Measurements from ENCODE around the gene DUSP18.

- peak; percentile 44 for TF ChIP-seq CTCF (IDR thresholded peaks at IDR 0.05)
- TF ChIP-seq JUND (IDR thresholded peaks at IDR 0.05): peak; percentile 88
- no peak for TF ChIP-seq CHD2 (IDR thresholded peaks at IDR 0.05; ENCODE audit: low read length, partially characterized antibody)
- TF ChIP-seq, protein P1, sequence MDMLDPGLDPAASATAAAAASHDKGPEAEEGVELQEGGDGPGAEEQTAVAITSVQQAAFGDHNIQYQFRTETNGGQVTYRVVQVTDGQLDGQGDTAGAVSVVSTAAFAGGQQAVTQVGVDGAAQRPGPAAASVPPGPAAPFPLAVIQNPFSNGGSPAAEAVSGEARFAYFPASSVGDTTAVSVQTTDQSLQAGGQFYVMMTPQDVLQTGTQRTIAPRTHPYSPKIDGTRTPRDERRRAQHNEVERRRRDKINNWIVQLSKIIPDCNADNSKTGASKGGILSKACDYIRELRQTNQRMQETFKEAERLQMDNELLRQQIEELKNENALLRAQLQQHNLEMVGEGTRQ (IDR thresholded peaks at IDR 0.05; ENCODE audit: borderline replicate concordance, low read depth, low read length): no peak
Measured at GRCh38 chr22:30649430-30650007, 18.2 kb downstream of the DUSP18 start.
